ENCODE measurements around the gene MANEA.

The MANEA gene

GRCh38 chr6:95589067-95589466 lies 11.7 kb downstream of the MANEA start:
- DNase-seq: no peak

- DNase-seq: no peak
Observed at GRCh38 chr6:95589826-95590570, 12.7 kb downstream of the MANEA start.

- DNase-seq: no peak
Observed at GRCh38 chr6:95593025-95593424, 15.7 kb downstream of the MANEA start.

- DNase-seq: no peak
Observed at GRCh38 chr6:95596021-95596420, 18.7 kb downstream of the MANEA start.

GRCh38 chr6:95599706-95600105 lies 22.4 kb downstream of the MANEA start:
- DNase-seq: no peak

GRCh38 chr6:95601133-95601532 lies 23.8 kb downstream of the MANEA start:
- no peak for DNase-seq

GRCh38 chr6:95614094-95614493 lies 36.8 kb downstream of the MANEA start:
- DNase-seq: no peak

- no peak for DNase-seq
Observed at GRCh38 chr6:95629551-95629950, 52.2 kb downstream of the MANEA start.

- DNase-seq: no peak
Observed at GRCh38 chr6:95636552-95637431, 59.5 kb downstream of the MANEA start.

GRCh38 chr6:95648636-95649035 lies 71.3 kb downstream of the MANEA start:
- DNase-seq: no peak

GRCh38 chr6:95649451-95649850 lies 72.1 kb downstream of the MANEA start:
- no peak for DNase-seq

GRCh38 chr6:95654176-95654575 lies 76.8 kb downstream of the MANEA start:
- no peak for DNase-seq

- no peak for DNase-seq
Observed at GRCh38 chr6:95658886-95659285, 81.6 kb downstream of the MANEA start.
